MCF 10A (cell line): ENCODE measurements around the gene DLG4. TPM values are rescaled to one million over a fixed set of nuclear protein-coding genes. Genes with fewer than 3 reads are reported as not detected.
"Not testable (repeated sequence)": the region's sequence is repeated elsewhere in the genome, so short reads cannot be mapped to it uniquely, and the experiment has no call there.

Source experiments
- BruUV-seq: library from RNA; stranded (reverse); fragments of 400-500 nt; replicated peaks from 2 replicates; lab custom pipeline; 2021; lab: Mats Ljungman, UMichigan
- CTCF ChIA-PET: fragments of 300-600 bp; sonication (Branson Sonifier 250); formaldehyde crosslinking; extraction: SDS; loops from one replicate; lab custom pipeline; 2021; ENCODE audit warnings: antibody characterized with exemption, inconsistent platforms; lab: Yijun Ruan, JAX
- POLR2A ChIA-PET: fragments of 300-600, 350-650 bp; sonication (Branson Sonifier 250); formaldehyde crosslinking; extraction: SDS; loops from one replicate; lab custom pipeline; 2020; ENCODE audit warnings: antibody characterized with exemption, inconsistent platforms; lab: Yijun Ruan, JAX
- DNase-seq: peaks from one replicate; pipeline ENCODE4 v3.0.0-alpha.2; 2018; ENCODE audit not compliant: unreplicated experiment
- H3K27ac Mint-ChIP-seq: one replicate; pipeline ENCODE4 v1.8.0; 2022; ENCODE audit warnings: mild to moderate bottlenecking, low read depth, mixed read lengths; ENCODE audit not compliant: unreplicated experiment
- H3K27me3 Mint-ChIP-seq: one replicate; pipeline ENCODE4 v1.8.0; 2022; ENCODE audit warnings: mixed read lengths; ENCODE audit not compliant: insufficient read depth, unreplicated experiment
- H3K36me3 Mint-ChIP-seq: one replicate; pipeline ENCODE4 v1.8.0; 2022; ENCODE audit warnings: mild to moderate bottlenecking, moderate library complexity, mixed read lengths; ENCODE audit not compliant: insufficient read depth, unreplicated experiment
- H3K4me1 Mint-ChIP-seq: one replicate; pipeline ENCODE4 v1.8.0; 2022; ENCODE audit warnings: mixed read lengths; ENCODE audit not compliant: insufficient read depth, unreplicated experiment
- H3K4me3 Mint-ChIP-seq: one replicate; pipeline ENCODE4 v1.8.0; 2022; ENCODE audit warnings: mild to moderate bottlenecking, moderate library complexity, mixed read lengths; ENCODE audit not compliant: unreplicated experiment
- H3K9me3 Mint-ChIP-seq: one replicate; pipeline ENCODE4 v1.8.0; 2022; ENCODE audit warnings: mixed read lengths; ENCODE audit not compliant: unreplicated experiment
- CTCF ChIP-seq: fragments of 200-600 bp; IDR thresholded peaks from one replicate; pipeline ENCODE4 v1.8.0; 2022; ENCODE audit warnings: antibody characterized with exemption, mild to moderate bottlenecking; ENCODE audit not compliant: unreplicated experiment
- intact Hi-C: fragments of 100-400 bp; cut with micrococcal nuclease; formaldehyde crosslinking; loops from 2 replicates; pipeline ENCODE4 v1.14.1; 2022
- total RNA-seq: library from RNA; stranded (reverse); gene quantifications from 2 replicates; pipeline ENCODE4 v1.2.3, GENCODE V29; 2022

The DLG4 gene
- total RNA-seq, 1 experiment from 2014 or later = 7.6 TPM

GRCh38 chr17:7183433-7184090, 36.1 kb downstream of the DLG4 start:
- ChIA-PET CTCF (interaction anchor here (0.6 kb wide), 1 partner anchor 138 kb away, joined by 5 read pairs; no protein-coding TSS in a partner anchor), POLR2A (interaction anchor here (0.6 to 0.7 kb wide), 2 partner anchors 20 to 32 kb away, joined by 3 to 4 read pairs; no protein-coding TSS in a partner anchor)
- no TSS peak for BruUV-seq

GRCh38 chr17:7182101-7182500, 37.5 kb downstream of the DLG4 start:
- POLR2A ChIA-PET = not testable (repeated sequence)

More at GRCh38 chr17:7183433-7184090, 36.1 kb downstream of the DLG4 start:
- Mint-ChIP-seq H3K4me1 (peaks cover 6% of the 10 kb centered on the region), H3K36me3 (peaks cover 5% of the 10 kb centered on the region), H3K27me3 (no peaks in the 10 kb centered on the region), H3K4me3 (no peak overlapping the region), H3K27ac (no peak overlapping the region), H3K9me3 (no peaks in the 10 kb centered on the region)
- intact Hi-C loops = no loop called here
- no peak for TF ChIP-seq CTCF
- DNase-seq = no peak

GRCh38 chr17:7179317-7180254, 40.0 kb downstream of the DLG4 start, which contains the start of gene ASGR1:
ASGR1 (minus strand) TSS chr17:7179370; CDS start chr17:7178563, 807 bp downstream.
- Mint-ChIP-seq H3K4me1 (no peaks in the 10 kb centered on the region), H3K9me3 (no peaks in the 10 kb centered on the region), H3K36me3 (no peaks in the 10 kb centered on the region), H3K4me3 (peak within 1 kb of the TSS; percentile 61), H3K27ac (no peak within 1 kb of the TSS), H3K27me3 (no peaks in the 10 kb centered on the region)
- ChIA-PET POLR2A (no interaction called here), CTCF (interaction anchor here (0.6 to 3.2 kb wide), 4 partner anchors 14 to 669 kb away, joined by 3 to 33 read pairs (median 4); partner anchors contain the start of gene DVL2)
- TF ChIP-seq CTCF = no peak
- no TSS peak for BruUV-seq
- intact Hi-C loops = no loop called here
- no peak for DNase-seq

More at GRCh38 chr17:7182101-7182500, 37.5 kb downstream of the DLG4 start:
- DNase-seq, H3K9me3 Mint-ChIP-seq, BruUV-seq, H3K27ac Mint-ChIP-seq, intact Hi-C loops, H3K36me3 Mint-ChIP-seq, H3K4me1 Mint-ChIP-seq, H3K4me3 Mint-ChIP-seq, H3K27me3 Mint-ChIP-seq: not testable (repeated sequence)
- CTCF ChIA-PET = interaction anchor here (0.6 to 1.3 kb wide), 2 partner anchors 137 to 272 kb away, joined by 4 to 6 read pairs; no protein-coding TSS in a partner anchor

- CTCF ChIA-PET = interaction anchor here (0.6 to 3.2 kb wide), 6 partner anchors 14 to 133 kb away, joined by 3 to 33 read pairs (median 14); partner anchors contain the start of gene DVL2
- H3K27ac Mint-ChIP-seq = no peak overlapping the region
- no peak for TF ChIP-seq CTCF
- no TSS peak for BruUV-seq
- H3K36me3 Mint-ChIP-seq = no peaks in the 10 kb centered on the region
- H3K27me3 Mint-ChIP-seq = no peaks in the 10 kb centered on the region
- no peaks in the 10 kb centered on the region for H3K9me3 Mint-ChIP-seq
- H3K4me1 Mint-ChIP-seq = no peaks in the 10 kb centered on the region
- H3K4me3 Mint-ChIP-seq = no peak overlapping the region
- no peak for DNase-seq
- intact Hi-C loops = no loop called here
- POLR2A ChIA-PET = no interaction called here
Measured at GRCh38 chr17:7178973-7179316, 40.7 kb downstream of the DLG4 start.
